ENCODE data around the gene COL6A5. TPM values are rescaled to one million over a fixed set of nuclear protein-coding genes. Genes with fewer than 3 reads are reported as not detected.

The COL6A5 gene
- polyA plus RNA-seq, 3 donors: not detected

- no peaks in the 10 kb centered on the region for H3K4me1 ChIP-seq (ENCODE audit: control insufficient read depth in 1 of 2, insufficient read depth in 2 of 2, low read length in 2 of 2)
- H3K36me3 Mint-ChIP-seq: no peaks in the 10 kb centered on the region
- no peak overlapping the region for H3K4me3 Mint-ChIP-seq
- intact Hi-C loops (cut with micrococcal nuclease): no loop called here
- no peak overlapping the region for H3K27ac Mint-ChIP-seq
- no peak overlapping the region for H3K4me3 ChIP-seq (replicated peaks in 1 of 3; ENCODE audit: low read depth in 2 of 3, low read length in 3 of 3)
- H3K4me1 Mint-ChIP-seq: no peaks in the 10 kb centered on the region
- no peaks in the 10 kb centered on the region for H4K20me1 ChIP-seq (ENCODE audit: insufficient read depth, low read length)
- no peak overlapping the region for H2AFZ ChIP-seq (ENCODE audit: insufficient read depth, low read depth, low read length, poor library complexity, severe bottlenecking)
- H3K79me2 ChIP-seq (ENCODE audit: insufficient read depth, low read length): no peaks in the 10 kb centered on the region
- TF ChIP-seq CTCF (IDR thresholded peaks at IDR 0.05): no peak
- no peaks in the 10 kb centered on the region for H3K27me3 ChIP-seq (ENCODE audit: control insufficient read depth in 2 of 2, insufficient read depth in 2 of 2, low read length in 2 of 2)
- no peaks in the 10 kb centered on the region for H3K9me3 ChIP-seq (replicated peaks in 1 of 2; ENCODE audit: control insufficient read depth in 1 of 2, insufficient read depth in 1 of 2, low read length in 2 of 2)
- no peak for DNase-seq
- WGBS (ENCODE audit: insufficient coverage): no CpG with 5 or more reads among the region's 3 CpGs
- peaks cover 0 to 1% (median 0%) of the 10 kb centered on the region in 3 donors for H3K27me3 Mint-ChIP-seq (ENCODE audit: low read depth in 3 of 3)
- no peak overlapping the region for H3K9ac ChIP-seq (ENCODE audit: insufficient read depth, low read length, poor library complexity, severe bottlenecking)
- no peaks in the 10 kb centered on the region for H3K36me3 ChIP-seq (replicated peaks in 1 of 2; ENCODE audit: control insufficient read depth in 1 of 2, insufficient read depth in 2 of 2, low read length in 2 of 2)
- no peak overlapping the region for H3K27ac ChIP-seq (ENCODE audit: low read depth in 1 of 2, low read length in 2 of 2)
- H3K9me3 Mint-ChIP-seq: no peaks in the 10 kb centered on the region
- H3K4me2 ChIP-seq (replicated peaks; ENCODE audit: extremely low read depth, low read length, poor library complexity, severe bottlenecking): no peak overlapping the region
Observed at GRCh38 chr3:130384476-130385025, 39.1 kb downstream of the COL6A5 start.

GRCh38 chr3:130386604-130387263, 41.3 kb downstream of the COL6A5 start:
- H3K9me3 ChIP-seq (replicated peaks in 1 of 2; ENCODE audit: control insufficient read depth in 1 of 2, insufficient read depth in 1 of 2, low read length in 2 of 2): no peaks in the 10 kb centered on the region
- no peaks in the 10 kb centered on the region for H3K79me2 ChIP-seq (ENCODE audit: insufficient read depth, low read length)
- WGBS (ENCODE audit: insufficient coverage): 56% methylated on average over 2 of the region's 2 CpGs
- H2AFZ ChIP-seq (ENCODE audit: insufficient read depth, low read depth, low read length, poor library complexity, severe bottlenecking): no peak overlapping the region
- no peaks in the 10 kb centered on the region for H3K27me3 Mint-ChIP-seq (ENCODE audit: low read depth in 3 of 3)
- intact Hi-C loops (cut with micrococcal nuclease): no loop called here
- no peak for TF ChIP-seq CTCF (IDR thresholded peaks at IDR 0.05)
- no peak overlapping the region for H3K4me3 Mint-ChIP-seq
- H3K27ac Mint-ChIP-seq: no peak overlapping the region
- H3K4me3 ChIP-seq (replicated peaks in 1 of 3; ENCODE audit: low read depth in 2 of 3, low read length in 3 of 3): no peak overlapping the region
- peaks cover 0 to 5% (median 0%) of the 10 kb centered on the region in 7 donors for H3K9me3 Mint-ChIP-seq
- H4K20me1 ChIP-seq (ENCODE audit: insufficient read depth, low read length): no peaks in the 10 kb centered on the region
- no peaks in the 10 kb centered on the region for H3K4me1 Mint-ChIP-seq
- H3K36me3 Mint-ChIP-seq: no peaks in the 10 kb centered on the region
- no peak overlapping the region for H3K4me2 ChIP-seq (replicated peaks; ENCODE audit: extremely low read depth, low read length, poor library complexity, severe bottlenecking)
- no peaks in the 10 kb centered on the region for H3K4me1 ChIP-seq (ENCODE audit: control insufficient read depth in 1 of 2, insufficient read depth in 2 of 2, low read length in 2 of 2)
- no peak for DNase-seq
- H3K9ac ChIP-seq (ENCODE audit: insufficient read depth, low read length, poor library complexity, severe bottlenecking): no peak overlapping the region
- H3K36me3 ChIP-seq (replicated peaks in 1 of 2; ENCODE audit: control insufficient read depth in 1 of 2, insufficient read depth in 2 of 2, low read length in 2 of 2): no peaks in the 10 kb centered on the region
- no peaks in the 10 kb centered on the region for H3K27me3 ChIP-seq (ENCODE audit: control insufficient read depth in 2 of 2, insufficient read depth in 2 of 2, low read length in 2 of 2)
- H3K27ac ChIP-seq (ENCODE audit: low read depth in 1 of 2, low read length in 2 of 2): no peak overlapping the region

Measured in CD14-positive monocyte (primary cell).